HG03432 (cell line): ENCODE data around the gene RPS6KA5.
"Not testable (repeated sequence)": the region's sequence is repeated elsewhere in the genome, so short reads cannot be mapped to it uniquely, and the experiment has no call there.

ENCODE experiments used
- ATAC-seq: cut with Tn5 transposase; IDR thresholded peaks from one replicate; pipeline ENCODE4 v1.9.1; 2021; ENCODE audit warnings: mild to moderate bottlenecking, moderate library complexity; ENCODE audit not compliant: unreplicated experiment

Gene RPS6KA5

GRCh38 chr14:91068642-91069041 lies 8.2 kb upstream of the RPS6KA5 start:
- no peak for ATAC-seq

- ATAC-seq = no peak
These were observed 6.7 kb upstream of the RPS6KA5 start for GRCh38 chr14:91067186-91067585.

GRCh38 chr14:91065266-91065665 lies 4.8 kb upstream of the RPS6KA5 start:
- no peak for ATAC-seq

GRCh38 chr14:91063119-91063518 lies 2.7 kb upstream of the RPS6KA5 start:
- no peak for ATAC-seq

GRCh38 chr14:91062600-91062999 lies 2.2 kb upstream of the RPS6KA5 start:
- ATAC-seq = no peak

GRCh38 chr14:91061056-91061887 lies 831 bp upstream of the RPS6KA5 start:
- no peak for ATAC-seq

- ATAC-seq = peak; percentile 36
These were observed 678 bp downstream of the RPS6KA5 start for GRCh38 chr14:91059576-91060350.

- ATAC-seq = no peak
These were observed 2.3 kb downstream of the RPS6KA5 start for GRCh38 chr14:91058042-91058581.

GRCh38 chr14:91056361-91056760 lies 4.1 kb downstream of the RPS6KA5 start:
- ATAC-seq = no peak

GRCh38 chr14:91055016-91055415 lies 5.4 kb downstream of the RPS6KA5 start:
- no peak for ATAC-seq

GRCh38 chr14:91048676-91049075 lies 11.8 kb downstream of the RPS6KA5 start:
- no peak for ATAC-seq

- ATAC-seq = no peak
These were observed 12.2 kb downstream of the RPS6KA5 start for GRCh38 chr14:91048265-91048664.

GRCh38 chr14:91047174-91047753 lies 13.2 kb downstream of the RPS6KA5 start:
- no peak for ATAC-seq

- ATAC-seq = no peak
These were observed 13.9 kb downstream of the RPS6KA5 start for GRCh38 chr14:91046488-91047072.

GRCh38 chr14:91041450-91041849 lies 19.0 kb downstream of the RPS6KA5 start:
- ATAC-seq = no peak

GRCh38 chr14:91040545-91040944 lies 19.9 kb downstream of the RPS6KA5 start:
- ATAC-seq = no peak

GRCh38 chr14:91038439-91038838 lies 22.0 kb downstream of the RPS6KA5 start:
- no peak for ATAC-seq

GRCh38 chr14:91036741-91037469 lies 23.5 kb downstream of the RPS6KA5 start:
- ATAC-seq = no peak

GRCh38 chr14:91035855-91036254 lies 24.6 kb downstream of the RPS6KA5 start:
- peak; percentile 75 for ATAC-seq

GRCh38 chr14:91034379-91034778 lies 26.1 kb downstream of the RPS6KA5 start:
- ATAC-seq = not testable (repeated sequence)
